Prostate gland (tissue), 2 donors: ENCODE measurements around the gene TMCC1. TPM values are rescaled to one million over a fixed set of nuclear protein-coding genes. Genes with fewer than 3 reads are reported as not detected.

Experiments used
- DNase-seq: peaks from one replicate; pipeline ENCODE4 v3.0.0-alpha.2; 2019; ENCODE audit warnings: low spot score
- H3K27ac ChIP-seq, 2 donors: fragments of 200-600 bp; sonication (generic); 2 replicates each; pipeline ENCODE4 v1.5.1; 2017 to 2019
- H3K27me3 ChIP-seq: fragments of 200-600 bp; sonication (generic); replicated peaks from 2 replicates; pipeline ENCODE4 v1.5.1; 2019; ENCODE audit not compliant: insufficient read depth
- H3K36me3 ChIP-seq, 2 donors: fragments of 200-600 bp; sonication (generic); 1 replicate in 1 of 2; 2 replicates in 1 of 2; pipeline versions ENCODE4 v1.5.1 to v1.8.1; 2017 to 2019
- H3K4me1 ChIP-seq: fragments of 200-600 bp; sonication (generic); replicated peaks from 2 replicates; pipeline ENCODE4 v1.5.1; 2019
- H3K4me3 ChIP-seq, 2 donors: fragments of 200-600 bp; sonication (generic); 2 replicates each; pipeline ENCODE4 v1.5.1; 2017 to 2019
- H3K9me3 ChIP-seq: fragments of 200-600 bp; sonication (generic); 2 replicates; pipeline ENCODE4 v1.5.1; 2017
- POLR2A ChIP-seq: fragments of 450-650 bp; IDR thresholded peaks from one replicate; pipeline ENCODE4 v1.6.1; 2016; ENCODE audit warnings: antibody characterized with exemption, mild to moderate bottlenecking
- POLR2AphosphoS5 ChIP-seq: sonication (generic); formaldehyde crosslinking; IDR thresholded peaks from one replicate; pipeline ENCODE4 v1.6.1; 2017; ENCODE audit warnings: antibody characterized with exemption
- WGBS: methylation state at CpG from one replicate; pipeline ENCODE4 v1.1.5; 2018; 5-methylcytosine and 5-hydroxymethylcytosine counted together
- intact Hi-C: fragments of 100-400 bp; cut with DNase I; formaldehyde crosslinking; loops from one replicate; pipeline ENCODE4 v1.14.2; 2022
- total RNA-seq, 2 donors: library from RNA; depleted of rRNA; stranded (reverse); fragments of >200 nt; gene quantifications; one replicate each; pipeline ENCODE4 v1.1.0, GENCODE V29; 2016
- TF ChIP-seq, protein P1 (sequence below), 4 experiments: fragments of 200-600 bp in 2 of 4; fragments of 450-650 bp in 2 of 4; sonication (generic) in 2 of 4; IDR thresholded peaks; 1 replicate in 3 of 4; 2 replicates in 1 of 4; pipeline ENCODE4 v1.5.1; 2016 to 2019; ENCODE audit warnings: antibody characterized with exemption in 4 of 4, mild to moderate bottlenecking in 2 of 4, moderate library complexity in 2 of 4

The TMCC1 gene
- total RNA-seq, 2 donors from 2014 or later: 27.6 to 43.9 TPM

DNA sequence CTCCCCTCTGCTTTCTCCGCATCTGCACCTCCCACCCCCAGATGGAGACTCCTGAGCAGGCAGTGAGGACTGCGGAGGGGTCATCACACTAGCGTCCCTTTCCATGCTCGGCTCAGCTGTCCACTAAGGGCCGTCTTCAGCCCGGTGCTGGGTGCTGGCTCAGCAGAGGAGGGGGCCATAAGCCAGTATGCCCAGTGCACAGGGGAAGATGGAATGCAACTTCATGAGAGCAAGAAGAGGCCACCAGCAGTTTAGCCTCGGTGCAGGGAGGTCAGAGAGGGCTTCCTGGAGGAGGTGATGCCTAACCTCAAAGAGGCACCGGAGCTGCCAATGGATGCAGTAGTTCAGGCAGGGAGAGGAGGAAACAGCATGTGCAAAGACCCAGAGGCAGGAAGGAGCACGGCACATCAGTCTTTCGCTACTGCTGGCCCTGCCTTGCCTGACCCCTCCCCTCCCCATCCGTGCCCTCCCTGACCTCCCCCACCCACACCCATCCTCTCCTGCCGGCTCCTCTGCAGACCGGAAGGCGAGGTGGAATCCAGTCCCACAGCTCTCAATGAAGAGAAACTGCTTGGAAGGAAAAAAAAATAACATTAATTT lies 271.8 kb downstream of the TMCC1 start:
- H3K9me3 ChIP-seq: no peaks in the 10 kb centered on the region
- H3K4me1 ChIP-seq: peaks cover 5% of the 10 kb centered on the region
- H3K27ac ChIP-seq: no peak overlapping the region
- H3K4me3 ChIP-seq: no peak overlapping the region
- H3K27me3 ChIP-seq: no peaks in the 10 kb centered on the region
- 76% methylated on average over 14 of the region's 14 CpGs for WGBS
- TF ChIP-seq POLR2A (no peak), POLR2AphosphoS5 (no peak)
- TF ChIP-seq, protein P1, sequence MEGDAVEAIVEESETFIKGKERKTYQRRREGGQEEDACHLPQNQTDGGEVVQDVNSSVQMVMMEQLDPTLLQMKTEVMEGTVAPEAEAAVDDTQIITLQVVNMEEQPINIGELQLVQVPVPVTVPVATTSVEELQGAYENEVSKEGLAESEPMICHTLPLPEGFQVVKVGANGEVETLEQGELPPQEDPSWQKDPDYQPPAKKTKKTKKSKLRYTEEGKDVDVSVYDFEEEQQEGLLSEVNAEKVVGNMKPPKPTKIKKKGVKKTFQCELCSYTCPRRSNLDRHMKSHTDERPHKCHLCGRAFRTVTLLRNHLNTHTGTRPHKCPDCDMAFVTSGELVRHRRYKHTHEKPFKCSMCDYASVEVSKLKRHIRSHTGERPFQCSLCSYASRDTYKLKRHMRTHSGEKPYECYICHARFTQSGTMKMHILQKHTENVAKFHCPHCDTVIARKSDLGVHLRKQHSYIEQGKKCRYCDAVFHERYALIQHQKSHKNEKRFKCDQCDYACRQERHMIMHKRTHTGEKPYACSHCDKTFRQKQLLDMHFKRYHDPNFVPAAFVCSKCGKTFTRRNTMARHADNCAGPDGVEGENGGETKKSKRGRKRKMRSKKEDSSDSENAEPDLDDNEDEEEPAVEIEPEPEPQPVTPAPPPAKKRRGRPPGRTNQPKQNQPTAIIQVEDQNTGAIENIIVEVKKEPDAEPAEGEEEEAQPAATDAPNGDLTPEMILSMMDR (IDR thresholded peaks at IDR 0.05): no peak
- intact Hi-C loops: loop anchor here (10.0 kb wide), 1 partner anchor 203 kb away; no protein-coding TSS in a partner anchor
- no peaks in the 10 kb centered on the region for H3K36me3 ChIP-seq
- DNase-seq: no peak

DNA sequence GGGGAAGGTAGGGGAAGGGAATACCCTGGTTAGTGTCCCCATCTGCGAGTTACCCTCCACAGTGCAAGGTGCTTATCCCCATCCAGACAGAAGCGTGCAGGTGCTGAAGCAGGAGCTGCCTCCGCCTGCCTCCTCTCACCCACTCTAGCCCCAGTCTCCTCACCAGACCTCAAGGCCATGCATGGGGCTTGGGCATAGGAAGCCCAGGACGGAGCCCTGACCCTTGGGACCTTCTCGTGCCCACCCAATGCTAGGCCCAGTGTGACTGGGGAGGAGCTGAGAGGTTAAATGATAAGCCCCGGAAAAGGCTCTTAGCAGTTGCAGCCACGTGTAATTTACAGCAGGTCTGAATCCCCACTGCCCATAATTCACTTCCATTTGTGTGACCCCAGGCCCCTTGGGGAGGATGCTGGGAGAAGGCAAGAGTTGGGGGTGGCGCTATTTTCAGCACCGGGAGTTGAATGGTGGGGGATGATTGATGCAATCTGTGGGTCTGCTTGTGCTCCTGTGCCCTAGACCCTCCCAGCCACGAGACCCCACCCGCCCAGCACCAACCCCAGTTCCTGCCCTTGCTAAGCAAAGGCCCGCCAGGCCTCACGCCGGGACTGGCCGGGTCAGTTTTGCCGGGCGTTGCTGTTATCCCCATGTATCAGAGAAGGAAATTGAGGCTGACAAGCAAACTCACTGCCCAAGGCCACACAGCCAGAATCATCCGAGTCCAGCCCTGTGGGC lies 272.5 kb downstream of the TMCC1 start:
- Histone ChIP-seq H3K4me1 (peaks cover 5% of the 10 kb centered on the region), H3K9me3 (no peaks in the 10 kb centered on the region), H3K4me3 (no peak overlapping the region), H3K27ac (no peak overlapping the region), H3K27me3 (no peaks in the 10 kb centered on the region), H3K36me3 (no peaks in the 10 kb centered on the region)
- DNase-seq: no peak
- TF ChIP-seq POLR2AphosphoS5 (no peak), POLR2A (no peak)
- TF ChIP-seq, protein P1 (IDR thresholded peaks at IDR 0.05): no peak
- WGBS: 87% methylated on average over 18 of the region's 18 CpGs
- intact Hi-C loops: loop anchor here (10.0 kb wide), 1 partner anchor 204 kb away; no protein-coding TSS in a partner anchor

DNA sequence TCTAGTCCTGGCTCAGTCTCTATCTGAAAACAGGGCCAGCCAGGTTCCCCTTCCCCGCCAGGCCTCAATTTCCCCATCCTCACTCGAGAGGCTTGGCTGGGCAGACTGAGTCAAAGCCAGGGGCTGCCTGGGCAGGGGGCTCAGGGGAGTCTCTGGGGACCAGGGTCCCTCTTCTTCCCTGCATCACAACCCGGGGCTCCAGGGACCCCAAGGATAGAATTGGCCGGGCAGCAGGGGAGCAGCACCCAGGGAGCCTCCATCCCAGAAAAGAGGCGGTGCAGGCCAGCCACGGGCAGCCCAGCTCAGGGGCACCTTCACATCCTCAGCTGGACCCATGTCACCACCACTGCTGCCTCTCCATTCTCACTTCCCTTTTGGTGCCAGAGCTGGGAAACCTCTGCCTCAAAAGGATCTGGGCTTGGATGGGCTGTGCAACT lies 273.8 kb downstream of the TMCC1 start:
- no peaks in the 10 kb centered on the region for H3K27me3 ChIP-seq
- H3K27ac ChIP-seq: no peak overlapping the region
- TF ChIP-seq POLR2AphosphoS5: no peak
- TF ChIP-seq POLR2A: no peak
- TF ChIP-seq, protein P1 (IDR thresholded peaks at IDR 0.05): no peak
- no peaks in the 10 kb centered on the region for H3K36me3 ChIP-seq
- 80% methylated on average over 6 of the region's 6 CpGs for WGBS
- no peaks in the 10 kb centered on the region for H3K9me3 ChIP-seq
- H3K4me3 ChIP-seq: no peak overlapping the region
- intact Hi-C loops: loop anchor here (10.0 kb wide), 1 partner anchor 205 kb away; no protein-coding TSS in a partner anchor
- no peak for DNase-seq
- H3K4me1 ChIP-seq: peaks cover 5% of the 10 kb centered on the region

DNA sequence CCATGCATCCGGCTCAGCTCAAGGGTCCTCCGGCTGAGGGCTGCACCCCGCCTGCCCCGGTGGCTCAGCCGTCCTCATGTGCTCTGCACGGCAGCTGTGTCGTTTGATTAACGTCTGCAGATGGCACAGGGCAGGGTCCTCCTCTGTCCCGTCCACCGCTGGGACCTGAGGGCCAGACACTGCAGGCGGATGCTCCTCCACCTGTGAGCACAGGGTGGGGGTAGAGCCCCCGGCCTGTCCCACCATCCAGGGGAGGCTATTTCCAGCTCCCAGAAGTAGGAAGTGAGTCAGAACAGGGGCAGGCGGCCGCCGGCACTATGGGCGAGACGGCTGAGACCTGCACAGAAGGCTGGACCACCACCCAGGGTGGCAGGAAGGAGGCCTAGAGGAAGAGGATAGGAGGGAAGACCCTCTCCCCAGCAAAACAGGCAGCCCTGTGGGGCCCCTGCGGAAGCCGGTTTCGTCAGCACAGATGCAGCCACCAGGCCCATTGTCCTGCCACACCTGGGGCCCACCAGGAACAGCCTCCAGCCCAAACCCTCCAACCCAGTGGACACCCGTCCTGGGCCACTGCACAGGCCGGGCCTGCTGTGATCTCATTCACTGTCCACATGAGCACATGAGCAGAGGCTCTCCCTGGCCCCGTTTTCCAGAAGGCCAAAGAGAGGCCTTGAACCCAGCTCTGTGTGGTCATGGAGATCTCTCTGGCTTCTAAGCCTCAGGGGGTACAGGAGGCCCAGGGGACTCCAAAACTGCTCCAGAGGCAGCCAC lies 274.4 kb downstream of the TMCC1 start:
- 76% methylated on average over 22 of the region's 23 CpGs for WGBS
- no peak overlapping the region for H3K4me3 ChIP-seq
- H3K4me1 ChIP-seq: peaks cover 5% of the 10 kb centered on the region

More for the DNA sequence above, 274.4 kb downstream of the TMCC1 start:
- H3K9me3 ChIP-seq: no peaks in the 10 kb centered on the region
- TF ChIP-seq POLR2AphosphoS5 (no peak), POLR2A (no peak)
- TF ChIP-seq, protein P1 (IDR thresholded peaks at IDR 0.05): no peak
- no peak for DNase-seq
- no peaks in the 10 kb centered on the region for H3K27me3 ChIP-seq
- H3K36me3 ChIP-seq: no peaks in the 10 kb centered on the region
- no peak overlapping the region for H3K27ac ChIP-seq
- intact Hi-C loops: no loop called here
